OCI-LY3 (cell line): ENCODE measurements around the gene ALKAL2.

ENCODE experiments used
- H2AFZ ChIP-seq: fragments of 200-600, 300-600 bp; shearing (Covaris generic); 2 replicates; pipeline ENCODE4 v1.6.0; 2014; ENCODE audit warnings: antibody characterized with exemption, low read depth, low read length
- H3K27ac ChIP-seq: fragments of 200-600, 300-600 bp; sonication (generic); 2 replicates; pipeline ENCODE4 v1.5.1; 2014; ENCODE audit warnings: mild to moderate bottlenecking, low read length, moderate library complexity, mixed read lengths
- H3K27me3 ChIP-seq: fragments of 200-600, 300-600 bp; sonication (generic); 2 replicates; pipeline ENCODE4 v1.6.1; 2014; ENCODE audit warnings: low read depth, low read length, mixed read lengths
- H3K36me3 ChIP-seq: fragments of 200-600, 300-600 bp; sonication (generic); replicated peaks from 2 replicates; pipeline ENCODE3; 2014; ENCODE audit warnings: low read depth, low read length, mixed read lengths
- H3K4me1 ChIP-seq: fragments of 300-600, 200-600 bp; sonication (generic); 2 replicates; pipeline ENCODE4 v1.6.1; 2014; ENCODE audit warnings: low read length, mixed read lengths
- H3K4me2 ChIP-seq: fragments of 200-600, 300-600 bp; sonication (generic); 2 replicates; pipeline ENCODE4 v1.6.1; 2014; ENCODE audit warnings: low read length, mixed read lengths
- H3K4me3 ChIP-seq: fragments of 300-600, 200-600 bp; sonication (generic); 2 replicates; pipeline ENCODE4 v1.5.1; 2014; ENCODE audit warnings: antibody characterized with exemption, mild to moderate bottlenecking, low read length, moderate library complexity
- H3K79me2 ChIP-seq: fragments of 300-600, 200-600 bp; shearing (Covaris generic); 2 replicates; pipeline ENCODE4 v1.6.1; 2014; ENCODE audit warnings: mild to moderate bottlenecking, low read length, mixed read lengths
- H3K9ac ChIP-seq: fragments of 300-600, 200-600 bp; shearing (Covaris generic); 2 replicates; pipeline ENCODE4 v1.6.0; 2014; ENCODE audit warnings: mild to moderate bottlenecking, low read length, moderate library complexity
- H3K9me3 ChIP-seq: fragments of 200-600, 300-600 bp; shearing (Covaris generic); 2 replicates; pipeline ENCODE4 v1.6.1; 2014; ENCODE audit warnings: low read length, mixed read lengths; ENCODE audit not compliant: insufficient read depth
- H4K20me1 ChIP-seq: fragments of 200-600, 300-600 bp; sonication (generic); 2 replicates; pipeline ENCODE4 v1.6.1; 2016; ENCODE audit warnings: low read length, mixed read lengths; ENCODE audit not compliant: insufficient read depth
- EZH2phosphoT487 ChIP-seq: fragments of 200-600 bp; shearing (Covaris generic); IDR thresholded peaks from 2 replicates; pipeline ENCODE4 v1.6.1; 2018; ENCODE audit warnings: antibody characterized with exemption, mixed run types, low read depth
- TF ChIP-seq, protein P1 (sequence below): fragments of 200-600, 300-600 bp; sonication (generic); IDR thresholded peaks from 2 replicates; pipeline ENCODE4 v1.5.1; 2014; ENCODE audit warnings: antibody characterized with exemption, low read length, low read depth

ALKAL2 gene

DNA sequence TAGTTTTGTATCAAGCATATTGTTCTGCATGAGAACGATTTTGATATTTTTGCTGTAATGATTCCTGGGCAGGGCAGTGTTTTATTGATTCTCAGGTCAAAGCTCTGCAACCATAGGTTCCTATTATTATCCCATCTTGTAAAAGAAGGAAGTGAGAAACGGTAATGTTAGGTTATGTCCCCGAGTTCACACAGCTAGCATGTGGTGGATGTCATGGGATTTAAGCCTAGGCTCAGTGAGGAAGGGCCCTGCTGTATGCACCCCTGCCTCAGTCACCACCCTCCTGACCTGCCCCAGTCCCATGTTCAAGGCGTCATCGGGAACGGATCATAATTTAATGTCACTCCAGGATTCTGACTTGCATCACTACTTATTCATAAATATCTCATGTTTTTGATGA is 12.4 kb downstream of the ALKAL2 start:
- H3K4me1 ChIP-seq = peaks cover 14% of the 10 kb centered on the region
- H2AFZ ChIP-seq = no peak overlapping the region
- no peak overlapping the region for H3K4me3 ChIP-seq
- H3K9me3 ChIP-seq = no peaks in the 10 kb centered on the region
- no peak overlapping the region for H3K27ac ChIP-seq
- no peak overlapping the region for H3K9ac ChIP-seq
- H4K20me1 ChIP-seq = peaks cover 42% of the 10 kb centered on the region
- peaks cover 54% of the 10 kb centered on the region for H3K36me3 ChIP-seq
- TF ChIP-seq EZH2phosphoT487 = no peak
- TF ChIP-seq, protein P1, sequence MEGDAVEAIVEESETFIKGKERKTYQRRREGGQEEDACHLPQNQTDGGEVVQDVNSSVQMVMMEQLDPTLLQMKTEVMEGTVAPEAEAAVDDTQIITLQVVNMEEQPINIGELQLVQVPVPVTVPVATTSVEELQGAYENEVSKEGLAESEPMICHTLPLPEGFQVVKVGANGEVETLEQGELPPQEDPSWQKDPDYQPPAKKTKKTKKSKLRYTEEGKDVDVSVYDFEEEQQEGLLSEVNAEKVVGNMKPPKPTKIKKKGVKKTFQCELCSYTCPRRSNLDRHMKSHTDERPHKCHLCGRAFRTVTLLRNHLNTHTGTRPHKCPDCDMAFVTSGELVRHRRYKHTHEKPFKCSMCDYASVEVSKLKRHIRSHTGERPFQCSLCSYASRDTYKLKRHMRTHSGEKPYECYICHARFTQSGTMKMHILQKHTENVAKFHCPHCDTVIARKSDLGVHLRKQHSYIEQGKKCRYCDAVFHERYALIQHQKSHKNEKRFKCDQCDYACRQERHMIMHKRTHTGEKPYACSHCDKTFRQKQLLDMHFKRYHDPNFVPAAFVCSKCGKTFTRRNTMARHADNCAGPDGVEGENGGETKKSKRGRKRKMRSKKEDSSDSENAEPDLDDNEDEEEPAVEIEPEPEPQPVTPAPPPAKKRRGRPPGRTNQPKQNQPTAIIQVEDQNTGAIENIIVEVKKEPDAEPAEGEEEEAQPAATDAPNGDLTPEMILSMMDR = no peak
- H3K27me3 ChIP-seq = no peaks in the 10 kb centered on the region
- peaks cover 62% of the 10 kb centered on the region for H3K79me2 ChIP-seq
- 0 out of 2 replicates have a peak overlapping the region, but pooled peaks have one; percentile 2 for H3K4me2 ChIP-seq

DNA sequence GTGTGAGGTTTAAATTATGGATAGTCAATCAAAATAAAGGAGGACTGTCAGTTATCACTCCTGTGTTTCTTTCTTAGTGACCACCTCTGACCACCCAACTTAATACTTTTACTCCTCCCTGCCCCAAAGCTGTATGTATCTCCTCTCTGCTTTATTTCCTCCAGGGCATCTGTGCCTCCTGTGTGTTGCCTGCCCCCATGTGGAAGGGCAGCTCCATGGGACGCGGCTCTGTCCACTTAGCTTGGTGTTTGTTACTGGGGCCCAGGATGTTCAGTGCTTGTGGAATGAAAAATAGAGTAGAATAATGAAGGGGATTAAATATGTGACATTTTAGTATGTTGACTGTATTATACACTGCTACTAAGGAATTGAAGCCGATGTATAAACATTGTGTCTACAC is 13.4 kb downstream of the ALKAL2 start:
- Histone ChIP-seq H3K36me3 (peaks cover 45% of the 10 kb centered on the region), H3K27me3 (no peaks in the 10 kb centered on the region), H4K20me1 (peaks cover 50% of the 10 kb centered on the region), H3K9me3 (no peaks in the 10 kb centered on the region), H3K27ac (no peak overlapping the region), H3K9ac (no peak overlapping the region), H2AFZ (no peak overlapping the region), H3K4me1 (peaks cover 15% of the 10 kb centered on the region), H3K79me2 (peaks cover 72% of the 10 kb centered on the region), H3K4me3 (no peak overlapping the region), H3K4me2 (no peak overlapping the region)
- TF ChIP-seq EZH2phosphoT487 = no peak
- TF ChIP-seq, protein P1 = peak; percentile 22; the same call in 1 of the 2 replicates

DNA sequence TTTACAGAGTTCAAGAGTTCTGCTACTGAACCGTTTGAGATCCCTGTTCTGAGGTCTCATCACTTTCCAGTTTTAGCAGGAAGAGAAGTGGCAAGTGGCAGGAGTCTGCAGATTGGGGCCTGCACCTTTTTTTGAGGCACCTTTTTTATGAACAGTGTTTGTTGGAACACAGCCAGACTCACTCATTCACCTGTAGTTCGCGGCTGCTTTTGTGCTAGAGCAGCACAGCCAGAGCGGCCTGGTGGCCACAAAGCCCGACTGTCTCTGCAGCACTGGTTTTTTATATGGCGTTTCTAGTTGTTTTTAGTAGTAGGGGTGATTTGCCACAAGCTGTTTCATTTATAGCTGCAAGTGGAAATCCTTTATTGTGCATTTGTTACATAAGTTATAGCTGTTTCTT is 14.6 kb downstream of the ALKAL2 start:
- no peaks in the 10 kb centered on the region for H3K27me3 ChIP-seq
- no peaks in the 10 kb centered on the region for H3K9me3 ChIP-seq
- TF ChIP-seq, protein P1 = no peak
- no peak for TF ChIP-seq EZH2phosphoT487
- H3K4me2 ChIP-seq = no peak overlapping the region
- peaks cover 27% of the 10 kb centered on the region for H3K4me1 ChIP-seq
- peaks cover 83% of the 10 kb centered on the region for H3K79me2 ChIP-seq
- no peak overlapping the region for H3K4me3 ChIP-seq
- no peak overlapping the region for H2AFZ ChIP-seq
- H4K20me1 ChIP-seq = peaks cover 61% of the 10 kb centered on the region
- no peak overlapping the region for H3K27ac ChIP-seq
- peaks cover 35% of the 10 kb centered on the region for H3K36me3 ChIP-seq
- no peak overlapping the region for H3K9ac ChIP-seq

DNA sequence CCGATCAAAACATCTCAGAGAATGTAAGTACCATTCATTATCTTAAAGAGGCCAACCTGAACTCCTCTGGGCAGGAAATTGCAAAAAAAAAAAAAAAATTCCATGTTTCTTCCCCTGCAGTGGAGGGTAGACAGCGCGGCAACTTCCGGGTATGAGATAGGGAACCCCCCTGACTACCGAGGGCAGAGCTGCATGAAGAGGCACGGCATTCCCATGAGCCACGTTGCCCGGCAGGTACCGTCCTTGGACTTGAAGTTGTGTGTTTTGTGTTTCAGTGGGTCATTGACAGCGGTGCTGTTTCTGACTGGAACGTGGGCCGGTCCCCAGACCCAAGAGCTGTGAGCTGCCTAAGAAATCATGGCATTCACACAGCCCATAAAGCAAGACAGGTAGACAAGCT is 16.0 kb downstream of the ALKAL2 start:
- H3K4me1 ChIP-seq = peaks cover 32% of the 10 kb centered on the region
- H2AFZ ChIP-seq = no peak overlapping the region
- H3K36me3 ChIP-seq = peaks cover 33% of the 10 kb centered on the region
- H3K9me3 ChIP-seq = no peaks in the 10 kb centered on the region
- no peaks in the 10 kb centered on the region for H3K27me3 ChIP-seq
- peaks cover 97% of the 10 kb centered on the region for H3K79me2 ChIP-seq
- H3K4me2 ChIP-seq = no peak overlapping the region
- no peak overlapping the region for H3K4me3 ChIP-seq
- TF ChIP-seq, protein P1 = no peak
- no peak for TF ChIP-seq EZH2phosphoT487
- no peak overlapping the region for H3K9ac ChIP-seq
- peaks cover 76% of the 10 kb centered on the region for H4K20me1 ChIP-seq
- H3K27ac ChIP-seq = no peak overlapping the region
